NCI-H187 (cell line): Measurements from ENCODE around the gene ALDOA.
"Not testable (repeated sequence)": the region's sequence is repeated elsewhere in the genome, so short reads cannot be mapped to it uniquely, and the experiment has no call there.

Experiments used
- DNase-seq, 2 experiments: peaks; one replicate each; lab custom pipeline; 2025; lab: John Stamatoyannopoulos, UW

The ALDOA gene

GRCh38 chr16:30065102-30065942, at the start of gene ALDOA:
Gene ALDOA, plus strand, starts transcription at chr16:30065760. Its CDS starts 1,138 bp downstream, at chr16:30066898.
- peak; percentile 51 to 87 for DNase-seq

DNA sequence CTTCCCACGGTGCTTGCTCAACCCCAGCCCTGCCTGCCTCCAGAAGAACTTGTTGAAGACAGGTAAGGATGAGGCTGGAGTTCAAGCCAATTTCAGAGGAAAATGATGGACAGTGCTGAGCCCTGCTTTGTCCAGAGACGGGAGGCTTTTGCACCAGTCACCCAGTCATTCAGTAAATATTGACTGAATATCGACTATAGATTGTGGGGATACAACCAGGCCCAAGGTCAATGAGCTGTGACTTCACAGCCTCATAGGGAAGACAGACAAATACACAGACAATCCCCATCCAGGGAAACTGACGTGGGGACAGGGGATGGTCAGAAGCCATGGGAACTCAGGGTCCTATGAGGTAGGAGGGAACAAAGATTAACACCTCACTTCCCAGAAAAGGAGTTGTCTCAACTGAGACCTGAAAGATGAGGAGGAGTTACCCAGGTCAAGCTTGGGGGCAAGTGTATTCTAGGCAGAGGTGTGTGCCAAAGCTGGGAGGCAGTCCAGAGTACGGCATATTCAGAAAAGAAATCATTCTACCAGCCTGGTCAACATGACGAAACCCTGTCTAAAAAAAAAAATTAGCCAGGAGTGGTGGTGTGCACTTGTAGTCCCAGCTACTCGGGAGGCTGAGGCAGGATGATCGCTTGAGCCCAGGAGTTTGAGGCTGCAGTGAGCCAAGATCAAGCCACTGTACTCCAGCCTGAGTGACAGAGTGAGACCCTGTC, 48.8 kb upstream of the ALDOA start:
- DNase-seq, result no peak

- DNase-seq, result no peak
Measured at GRCh38 chr16:30017277-30017656, 48.3 kb upstream of the ALDOA start.

DNA sequence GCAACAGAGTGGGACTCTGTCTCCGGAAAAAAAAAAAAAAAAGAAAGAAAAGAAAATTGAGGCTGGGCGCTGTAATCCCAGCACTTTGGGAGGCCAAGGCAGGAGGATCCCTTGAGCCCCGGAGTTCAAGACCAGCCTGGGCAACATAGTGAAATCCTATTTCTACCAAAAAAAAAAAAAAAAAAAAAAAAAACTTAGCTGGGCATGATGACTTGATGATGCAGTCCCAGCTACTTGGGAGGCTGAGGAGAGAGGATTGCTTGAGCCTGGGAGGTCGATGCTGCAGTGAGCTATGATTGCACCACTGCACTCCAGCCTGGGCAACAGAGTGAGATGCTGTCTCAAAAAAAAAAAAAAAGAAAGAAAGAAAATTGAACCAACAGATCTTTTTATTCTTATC, 47.6 kb upstream of the ALDOA start:
- DNase-seq, result not testable (repeated sequence)

DNA sequence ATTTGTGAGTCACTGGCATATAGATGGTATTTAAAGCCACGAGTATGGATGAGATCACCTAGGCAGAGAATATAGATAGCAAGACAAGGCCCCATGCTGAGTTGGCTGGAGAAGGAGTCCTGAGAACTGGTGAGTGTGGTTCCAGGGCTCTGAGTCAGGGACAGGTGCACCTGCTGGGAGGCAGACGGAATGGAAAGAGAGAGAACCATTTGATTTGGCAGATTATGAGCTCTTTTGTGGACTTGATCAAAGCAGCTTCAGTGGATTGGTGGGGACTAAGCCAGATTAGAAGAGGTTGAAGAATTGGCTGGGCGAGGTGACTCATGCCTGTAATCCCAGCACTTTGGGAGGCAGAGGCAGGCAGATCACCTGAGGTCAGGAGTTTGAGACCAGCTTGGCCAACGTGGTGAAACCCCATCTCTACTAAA, 46.8 kb upstream of the ALDOA start:
- DNase-seq, result no peak

GRCh38 chr16:30022887-30023286, 42.7 kb upstream of the ALDOA start, which contains the start of gene C16orf92:
Gene C16orf92, plus strand, starts transcription at chr16:30023198. Its CDS starts 143 bp downstream, at chr16:30023341.
- no peak for DNase-seq

DNA sequence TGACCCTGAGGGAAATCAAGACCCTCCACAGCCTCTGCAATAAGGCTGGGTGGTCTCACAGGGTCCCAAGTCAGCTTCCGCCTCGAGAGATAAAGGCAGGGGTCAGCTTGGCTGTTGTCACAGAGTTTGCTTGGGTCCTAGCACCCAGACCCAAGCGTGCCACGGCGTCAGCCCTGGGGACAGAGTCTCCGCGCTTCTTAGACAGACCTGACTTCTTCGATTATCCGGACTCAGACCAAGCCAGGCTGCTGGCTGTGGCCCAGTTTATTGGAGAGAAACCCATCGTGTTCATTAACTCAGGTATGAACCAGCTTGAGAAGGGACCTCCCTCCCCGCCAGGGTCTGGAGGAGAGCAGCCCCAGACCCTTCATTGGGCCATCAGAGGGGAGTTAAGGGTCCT, 42.0 kb upstream of the ALDOA start:
- DNase-seq, result no peak

- no peak for DNase-seq
Measured at GRCh38 chr16:30024451-30024850, 41.1 kb upstream of the ALDOA start.

- DNase-seq, result no peak
Measured at GRCh38 chr16:30025156-30025555, 40.4 kb upstream of the ALDOA start.

DNA sequence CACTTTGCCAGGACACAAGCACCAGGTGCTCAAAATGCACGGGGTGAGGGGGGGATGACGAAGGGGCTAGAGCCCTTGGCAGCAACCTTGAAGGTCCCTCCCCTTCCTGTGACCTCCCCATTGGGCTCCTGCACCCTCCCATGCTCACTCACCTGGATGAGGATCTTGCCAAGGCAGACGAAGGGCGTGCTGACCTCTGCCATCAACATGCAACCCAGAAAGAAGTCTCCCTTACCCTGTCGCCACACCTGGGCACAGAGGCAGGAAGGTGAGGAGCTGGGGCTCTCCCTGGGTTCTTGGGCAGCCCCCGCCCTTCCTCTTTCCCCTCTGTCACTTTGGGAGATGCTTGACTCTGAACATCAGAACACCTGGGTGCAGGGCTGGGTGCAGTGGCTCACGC, 40.0 kb upstream of the ALDOA start:
- DNase-seq, result no peak

DNA sequence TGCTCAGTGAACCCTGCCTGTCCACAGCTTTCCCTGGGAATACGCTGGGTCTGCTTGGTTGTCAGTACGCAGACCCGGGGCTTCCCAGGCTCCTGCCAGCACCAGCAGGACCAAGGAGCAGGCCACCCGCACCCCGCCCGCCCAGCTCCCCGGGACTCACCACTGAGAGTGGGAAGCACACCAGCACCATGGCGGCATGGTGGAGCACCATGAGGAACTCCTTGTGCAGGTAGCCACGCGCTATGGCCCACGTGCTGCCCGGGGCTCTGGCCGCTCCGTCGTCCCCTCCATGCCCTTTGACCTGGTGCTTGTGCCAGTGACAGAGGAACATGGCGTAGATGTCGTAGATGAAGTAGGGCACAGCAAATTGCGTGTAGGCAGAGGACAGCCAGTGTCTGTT, 39.1 kb upstream of the ALDOA start:
- DNase-seq, result no peak

DNA sequence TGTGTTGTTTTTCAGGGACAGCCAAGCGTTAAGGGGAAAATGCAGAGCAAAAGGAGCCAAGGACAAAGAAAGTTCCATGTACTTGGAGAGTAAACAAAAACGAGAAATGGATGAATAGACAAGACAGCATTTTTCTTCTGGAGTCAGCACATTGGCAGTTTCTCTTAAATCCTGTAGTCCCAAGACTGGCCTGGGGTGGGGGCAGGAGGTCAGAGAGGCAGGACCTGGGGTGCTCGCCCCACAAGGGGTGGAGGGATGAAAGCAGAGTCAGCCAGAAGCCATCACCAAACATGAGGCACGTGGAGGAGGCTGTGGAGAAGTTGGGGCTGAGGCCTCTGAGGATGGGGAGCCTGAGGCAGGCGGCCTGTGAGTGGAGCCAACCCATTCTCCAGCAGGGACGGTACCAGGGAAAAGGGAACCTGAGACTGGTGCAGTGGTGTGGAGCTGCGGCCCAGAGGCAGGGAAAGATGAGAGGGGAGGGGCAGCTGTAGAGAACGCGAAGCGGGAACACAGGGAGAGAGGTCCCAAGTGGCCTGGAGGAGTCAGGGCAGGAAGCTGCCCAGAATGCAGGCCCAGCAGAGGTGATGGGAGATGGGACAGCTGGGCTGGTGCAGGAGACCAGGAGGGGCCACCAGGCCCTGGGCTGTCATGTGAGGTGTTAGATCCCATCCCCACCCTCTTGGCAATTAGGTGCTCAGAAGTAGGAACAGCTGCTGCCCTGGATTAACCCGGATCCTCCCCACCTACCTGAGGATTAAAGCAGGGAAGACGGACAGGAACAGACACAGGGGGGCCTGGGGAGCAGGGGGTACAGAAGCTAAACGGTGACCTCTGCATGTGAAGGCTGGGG, 37.7 kb upstream of the ALDOA start:
- DNase-seq, result no peak

DNA sequence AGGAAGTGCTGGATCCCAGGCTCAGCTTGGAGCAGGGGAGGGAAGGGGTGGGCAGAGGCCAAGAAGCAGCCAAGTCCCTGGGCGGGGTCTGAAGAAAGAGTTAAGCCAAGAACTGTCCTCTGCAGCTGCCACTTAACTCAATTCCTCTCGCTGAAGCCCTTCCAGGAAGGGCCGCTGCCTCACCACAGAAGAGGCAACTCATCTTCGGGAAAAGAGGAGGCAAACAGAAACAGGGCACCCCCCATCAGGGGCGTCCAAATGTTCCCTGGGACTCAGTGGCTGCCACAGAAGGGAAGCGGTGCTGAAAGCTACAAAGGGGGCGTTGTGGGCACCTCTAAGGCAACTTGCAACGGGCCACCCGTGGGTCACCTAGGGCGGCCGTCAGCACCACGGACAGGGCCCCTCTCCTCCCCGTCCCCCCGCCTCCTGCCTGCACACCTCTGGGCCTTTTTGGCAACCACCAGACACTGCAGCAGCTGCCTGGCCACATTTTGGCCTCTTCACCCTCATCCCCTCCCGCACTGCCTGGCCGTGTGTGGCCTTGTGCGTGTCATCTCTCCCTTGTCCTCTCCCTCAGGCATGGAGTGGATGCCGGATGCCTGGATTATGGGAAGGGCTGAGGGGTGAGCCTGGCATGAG, 37.0 kb upstream of the ALDOA start:
- no peak for DNase-seq

DNA sequence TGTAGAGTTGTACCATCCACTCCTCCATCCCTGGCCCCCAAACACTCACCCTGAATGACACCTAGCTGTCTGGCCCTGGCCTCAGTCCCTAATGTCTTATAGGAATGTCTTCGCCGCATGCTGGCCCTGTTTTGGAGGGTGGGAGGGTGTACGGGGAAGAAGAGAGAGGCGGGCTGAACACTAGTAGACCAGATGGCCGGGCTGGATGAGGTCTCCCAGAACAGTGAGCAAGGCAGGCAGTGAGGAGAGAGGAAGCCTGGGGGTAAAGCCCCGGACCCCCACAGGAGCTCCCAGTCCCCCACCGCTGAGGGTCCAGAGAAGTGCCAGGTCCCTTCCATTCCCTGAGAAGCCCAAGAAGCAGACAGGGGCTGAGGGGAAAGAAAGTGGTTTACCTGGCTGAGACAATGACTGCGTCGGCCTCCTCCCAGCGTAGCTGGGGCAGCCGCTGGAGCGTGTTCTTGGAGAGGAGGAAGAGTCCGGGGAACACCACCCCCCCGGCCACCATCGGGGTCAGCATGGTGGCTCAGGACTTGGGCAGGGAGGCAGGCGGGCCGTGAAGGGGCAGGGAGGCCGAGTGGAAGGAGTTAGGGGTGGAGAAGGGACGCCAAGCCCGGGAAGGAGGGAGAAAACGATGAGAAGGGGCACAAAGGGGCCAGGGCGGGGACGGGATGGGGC, 35.4 kb upstream of the ALDOA start:
- no peak for DNase-seq

DNA sequence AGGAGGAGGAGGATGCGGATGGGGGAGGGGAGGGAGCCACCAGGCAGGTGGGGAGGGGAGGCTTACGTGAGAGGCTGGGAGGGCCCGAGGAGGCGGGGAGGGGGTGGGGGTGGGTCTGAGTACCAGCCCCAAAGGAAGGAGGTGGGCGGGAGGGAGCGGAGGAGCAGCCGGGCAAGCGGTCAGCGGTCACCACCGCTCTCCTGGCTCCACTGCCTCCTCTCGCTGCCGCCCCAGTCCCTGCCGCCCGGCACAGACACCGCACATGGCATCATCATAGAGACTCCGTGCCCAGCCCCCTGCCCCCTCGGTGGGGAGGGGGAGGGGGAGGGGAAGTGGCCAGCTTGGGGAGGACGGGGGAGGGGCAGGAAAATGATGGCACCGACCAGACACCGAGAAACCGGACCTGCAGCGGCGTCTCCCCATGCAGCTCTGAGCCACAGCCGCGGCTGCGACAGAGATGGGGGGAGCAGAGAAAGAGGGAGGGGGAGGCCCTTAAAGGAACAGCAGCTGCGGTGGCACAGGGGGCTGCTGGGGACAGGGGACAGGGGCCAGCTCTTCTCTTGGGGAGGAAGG, 34.6 kb upstream of the ALDOA start, which contains the start of gene TLCD3B:
TLCD3B (minus strand) TSS at position 431 of the 573 bp plus-strand sequence. CDS start 744 bp downstream, outside the sequence.
- no peak for DNase-seq

- DNase-seq, result no peak
Measured at GRCh38 chr16:30031477-30031918, 34.1 kb upstream of the ALDOA start.

- peak; percentile 8 to 38 for DNase-seq
Measured at GRCh38 chr16:30032083-30032819, 33.3 kb upstream of the ALDOA start.

GRCh38 chr16:30033270-30033669, 32.3 kb upstream of the ALDOA start:
- DNase-seq, result no peak

DNA sequence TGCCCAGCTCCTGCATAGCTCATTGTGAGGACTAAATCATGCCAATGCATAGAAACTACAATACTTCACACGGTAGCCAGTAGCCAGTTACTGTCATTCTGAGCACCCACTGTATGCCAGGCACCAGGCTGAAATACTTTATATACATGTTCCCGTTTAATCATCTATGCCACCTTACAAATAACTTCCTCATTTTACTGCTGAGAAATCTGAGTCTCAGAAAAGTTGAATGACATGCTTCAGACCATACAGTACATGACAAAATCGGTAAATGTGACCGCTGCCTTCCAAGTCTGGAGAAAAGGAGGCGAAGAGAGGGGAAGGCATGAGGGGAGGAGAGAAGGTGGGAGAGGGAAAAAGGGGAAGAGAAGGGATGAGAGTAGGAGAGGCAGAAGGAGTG, 25.3 kb upstream of the ALDOA start:
- DNase-seq, result no peak

DNA sequence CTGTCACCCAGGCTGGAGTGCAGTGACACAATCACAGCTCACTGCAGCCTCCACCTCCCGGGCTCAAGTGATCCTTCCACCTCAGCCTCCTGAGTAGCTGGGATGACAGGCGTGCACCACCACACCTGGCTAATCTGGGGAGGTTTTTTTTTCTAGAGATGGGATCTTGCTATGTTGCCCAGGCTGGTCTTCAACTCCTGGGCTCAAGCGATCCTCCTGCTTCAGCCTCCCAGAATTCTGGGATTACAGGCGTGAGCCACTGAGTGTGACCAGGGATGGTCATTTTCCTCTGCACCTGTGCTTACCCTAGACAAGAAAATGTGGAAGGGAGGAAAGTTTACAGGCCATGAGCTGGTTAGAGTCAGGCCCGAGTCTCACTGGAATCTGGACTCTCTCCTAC, 24.9 kb upstream of the ALDOA start:
- not testable (repeated sequence) for DNase-seq
